ENCODE data around the gene LRIG3. TPM values are rescaled to one million over a fixed set of nuclear protein-coding genes. Genes with fewer than 3 reads are reported as not detected.
"Not testable (repeated sequence)": the region's sequence is repeated elsewhere in the genome, so short reads cannot be mapped to it uniquely, and the experiment has no call there.

The LRIG3 gene
- total RNA-seq, 2 experiments from 2014 or later, result 0.19 TPM; not detected in 1

DNA sequence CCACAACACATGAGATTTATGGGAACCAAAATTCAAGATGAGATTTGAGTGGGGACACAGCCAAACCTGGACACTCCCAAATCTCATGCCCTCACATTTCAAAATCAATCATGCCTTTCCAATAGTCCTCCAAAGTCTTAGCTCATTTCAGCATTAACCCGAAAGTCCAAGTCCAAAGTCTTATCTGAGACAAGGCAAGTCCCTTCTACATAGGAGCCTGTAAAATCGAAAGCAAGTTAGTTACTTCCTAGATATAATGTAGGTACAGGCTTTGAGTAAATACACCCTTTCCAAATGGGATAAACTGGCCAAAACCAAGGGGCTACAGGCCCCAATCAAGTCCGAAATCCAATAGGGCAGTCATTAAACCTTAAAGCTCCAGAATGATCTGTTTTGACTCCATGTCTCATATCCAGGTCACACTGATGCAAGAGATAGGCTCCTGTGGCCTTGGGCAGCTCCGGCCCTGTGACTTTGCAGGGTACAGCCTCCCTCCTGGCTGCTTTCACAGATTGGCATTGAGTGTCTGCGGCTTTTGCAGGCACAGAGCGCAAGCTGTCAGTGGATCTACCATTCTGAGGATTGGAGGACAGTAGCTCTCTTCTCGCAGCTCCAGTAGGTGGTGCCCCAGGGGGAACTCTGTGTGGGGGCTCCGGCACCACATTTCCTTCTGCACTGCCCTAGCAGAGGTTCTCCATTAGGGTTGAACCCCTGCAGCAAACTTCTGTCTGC lies 60.1 kb downstream of the LRIG3 start:
- Mint-ChIP-seq H3K27ac (no peak overlapping the region), H3K4me3 (no peak overlapping the region)
- intact Hi-C loops (cut with micrococcal nuclease), result no loop called here

DNA sequence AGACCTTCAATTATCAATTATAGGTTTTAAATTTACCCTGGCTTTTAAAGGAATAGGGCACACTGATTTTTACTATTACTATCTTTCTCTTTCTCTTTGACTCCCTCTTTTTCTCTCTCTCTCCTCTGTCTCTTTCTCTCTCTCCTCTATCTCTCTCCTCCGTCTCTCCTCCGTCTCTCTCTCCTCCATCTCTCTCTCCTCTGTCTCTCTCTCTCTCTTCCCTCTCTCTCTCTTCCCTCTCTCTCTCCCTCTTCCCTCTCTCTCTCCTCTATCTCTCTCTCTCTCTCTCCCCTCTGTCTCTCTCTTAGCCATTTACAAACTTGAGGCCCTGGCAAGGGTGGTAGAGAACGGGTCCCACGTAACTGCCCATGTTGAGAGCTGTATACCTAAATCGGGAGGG lies 62.3 kb downstream of the LRIG3 start:
- H3K27ac Mint-ChIP-seq, result no peak overlapping the region
- peaks cover 2% of the 10 kb centered on the region for H3K9me3 Mint-ChIP-seq
- no peaks in the 10 kb centered on the region for H3K4me1 Mint-ChIP-seq (ENCODE audit: low read depth)
- intact Hi-C loops (cut with micrococcal nuclease), result no loop called here
- ChIA-PET POLR2A (no interaction called here), CTCF (no interaction called here)
- H3K4me3 Mint-ChIP-seq, result no peak overlapping the region
- H3K36me3 Mint-ChIP-seq, result no peaks in the 10 kb centered on the region
- no peak for DNase-seq
- H3K27me3 Mint-ChIP-seq, result no peaks in the 10 kb centered on the region

More for the DNA sequence above, 60.1 kb downstream of the LRIG3 start:
- Mint-ChIP-seq H3K9me3 (no peaks in the 10 kb centered on the region), H3K36me3 (no peaks in the 10 kb centered on the region), H3K27me3 (no peaks in the 10 kb centered on the region), H3K4me1 (ENCODE audit: low read depth) (no peaks in the 10 kb centered on the region)
- DNase-seq, result no peak
- CTCF ChIA-PET, result no interaction called here
- POLR2A ChIA-PET, result no interaction called here

DNA sequence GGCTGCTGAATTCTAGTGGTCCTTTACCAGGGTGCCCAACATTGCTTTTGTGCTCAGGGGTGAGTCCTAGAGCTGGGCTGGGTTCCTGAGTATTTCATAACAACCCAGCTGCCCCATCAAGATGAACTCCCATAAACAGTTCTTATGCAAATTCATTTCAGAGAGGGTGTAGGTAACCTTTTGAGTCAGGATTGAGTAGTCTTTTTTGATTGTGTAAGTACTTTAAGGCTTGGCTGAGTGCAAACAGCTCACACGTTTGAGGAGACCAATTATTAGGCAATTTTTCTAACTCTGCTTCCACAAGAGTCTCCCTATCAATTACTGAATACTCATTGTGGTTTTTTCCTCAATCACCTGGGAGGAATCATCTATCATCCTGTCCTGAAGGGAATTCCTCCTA lies 63.1 kb downstream of the LRIG3 start:
- H3K9me3 Mint-ChIP-seq; DNase-seq; H3K27ac Mint-ChIP-seq; H3K4me3 Mint-ChIP-seq; POLR2A ChIA-PET; CTCF ChIA-PET; H3K36me3 Mint-ChIP-seq; H3K4me1 Mint-ChIP-seq (ENCODE audit: low read depth); H3K27me3 Mint-ChIP-seq; intact Hi-C loops (cut with micrococcal nuclease): not testable (repeated sequence)

DNA sequence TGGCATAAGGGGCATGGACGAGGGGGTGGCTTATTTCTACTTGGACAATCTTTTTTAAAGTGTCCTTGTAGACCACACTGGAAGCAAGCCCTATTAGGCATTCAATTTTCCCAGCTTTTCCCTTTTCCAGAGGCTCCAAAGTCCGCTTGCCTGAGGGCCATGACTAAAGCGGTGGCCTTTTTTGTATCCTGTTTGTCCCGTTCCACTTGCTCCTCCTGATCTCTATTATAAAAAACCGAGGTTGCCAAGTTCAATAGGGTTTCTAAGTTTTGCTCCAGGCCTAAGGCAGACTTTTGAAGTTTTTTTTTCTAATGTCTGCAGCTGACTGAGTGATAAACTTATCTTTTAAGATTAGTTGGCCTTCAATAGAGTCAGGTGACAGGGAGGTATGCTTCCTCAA lies 64.7 kb downstream of the LRIG3 start:
- H3K36me3 Mint-ChIP-seq; H3K9me3 Mint-ChIP-seq; DNase-seq; H3K27ac Mint-ChIP-seq; CTCF ChIA-PET; POLR2A ChIA-PET; H3K27me3 Mint-ChIP-seq; intact Hi-C loops (cut with micrococcal nuclease); H3K4me3 Mint-ChIP-seq; H3K4me1 Mint-ChIP-seq (ENCODE audit: low read depth): not testable (repeated sequence)

DNA sequence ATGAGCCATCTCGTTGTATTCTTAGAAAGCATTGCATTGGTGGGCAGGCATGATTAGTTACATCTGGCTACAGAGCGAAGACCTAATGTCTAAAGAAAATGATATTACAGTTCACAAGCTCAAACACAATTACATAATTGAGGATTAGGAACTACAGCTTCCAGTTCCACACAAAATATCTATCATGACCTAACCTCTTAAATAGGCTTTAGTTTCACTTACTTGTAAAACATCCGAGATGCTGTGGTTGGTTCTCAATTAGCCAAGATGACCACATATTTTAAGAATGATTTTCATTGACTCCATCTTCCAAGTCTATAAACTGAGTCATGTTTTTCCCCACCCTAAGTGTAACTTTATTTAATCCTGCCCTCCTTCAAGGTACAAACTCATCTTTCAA lies 69.5 kb downstream of the LRIG3 start:
- Mint-ChIP-seq H3K4me1 (ENCODE audit: low read depth) (no peaks in the 10 kb centered on the region), H3K36me3 (no peaks in the 10 kb centered on the region), H3K4me3 (no peak overlapping the region), H3K9me3 (peaks cover 2% of the 10 kb centered on the region), H3K27me3 (no peaks in the 10 kb centered on the region), H3K27ac (no peak overlapping the region)
- CTCF ChIA-PET, result no interaction called here
- intact Hi-C loops (cut with micrococcal nuclease), result no loop called here
- POLR2A ChIA-PET, result no interaction called here
- no peak for DNase-seq

DNA sequence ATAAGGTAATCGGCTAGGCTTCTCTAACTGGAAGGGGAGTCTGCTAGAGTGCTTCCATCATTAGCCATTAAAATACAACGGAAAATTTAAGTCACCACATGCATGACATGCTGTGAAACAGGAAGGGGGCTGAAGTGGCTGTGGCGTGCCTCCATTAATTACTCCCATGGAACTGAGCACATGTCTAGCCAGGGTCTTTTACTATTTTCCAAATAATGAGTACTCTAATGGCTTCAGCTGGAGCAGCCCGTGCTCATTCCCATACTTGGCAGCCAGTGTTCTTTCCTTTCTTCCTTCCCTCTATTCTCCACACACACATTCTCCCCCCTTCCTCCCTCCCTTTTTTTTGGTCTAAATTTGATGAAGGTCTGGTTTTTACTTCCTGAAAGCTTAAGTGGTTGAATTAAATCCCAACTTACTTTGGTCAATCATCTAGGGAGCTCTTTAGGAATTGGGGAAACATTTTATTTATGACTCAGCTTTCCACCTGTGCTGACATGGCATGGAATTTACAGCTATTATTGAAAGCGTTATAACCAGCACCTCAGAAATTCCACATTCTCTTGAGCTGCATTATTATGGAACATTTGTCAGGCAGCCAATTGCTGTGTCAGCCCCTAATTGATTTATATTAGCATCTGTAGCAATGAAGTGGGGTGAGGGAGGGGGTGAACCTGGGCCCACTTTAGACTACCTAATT lies 72.3 kb downstream of the LRIG3 start:
- ChIA-PET CTCF (no interaction called here), POLR2A (no interaction called here)
- H3K36me3 Mint-ChIP-seq, result no peaks in the 10 kb centered on the region
- no peaks in the 10 kb centered on the region for H3K4me1 Mint-ChIP-seq (ENCODE audit: low read depth)
- no peak for DNase-seq
- intact Hi-C loops (cut with micrococcal nuclease), result no loop called here
- no peak overlapping the region for H3K27ac Mint-ChIP-seq
- no peaks in the 10 kb centered on the region for H3K9me3 Mint-ChIP-seq
- H3K27me3 Mint-ChIP-seq, result no peaks in the 10 kb centered on the region
- no peak overlapping the region for H3K4me3 Mint-ChIP-seq

DNA sequence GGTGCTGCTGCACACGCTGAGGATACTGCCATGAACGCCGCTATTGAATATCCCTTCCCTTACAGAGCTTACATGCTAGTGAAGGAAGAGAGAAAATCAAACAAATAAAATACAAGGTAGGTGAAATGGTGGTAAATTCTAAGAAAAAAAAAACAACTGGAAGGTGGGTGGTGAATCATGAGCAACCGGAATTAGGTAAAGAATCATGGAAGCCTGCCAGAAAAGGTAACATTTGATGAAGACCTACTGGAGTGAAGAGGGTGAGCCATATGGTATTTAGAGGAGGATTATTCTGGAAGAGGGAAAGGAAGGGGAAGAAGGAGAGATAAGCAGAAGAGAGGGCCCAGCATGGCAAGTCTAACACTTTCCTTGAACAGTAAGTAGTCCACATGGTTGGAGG lies 76.1 kb downstream of the LRIG3 start:
- Mint-ChIP-seq H3K27ac (no peak overlapping the region), H3K4me1 (ENCODE audit: low read depth) (no peaks in the 10 kb centered on the region), H3K36me3 (no peaks in the 10 kb centered on the region), H3K27me3 (no peaks in the 10 kb centered on the region), H3K9me3 (peaks cover 4% of the 10 kb centered on the region), H3K4me3 (no peak overlapping the region)
- ChIA-PET CTCF (no interaction called here), POLR2A (no interaction called here)
- intact Hi-C loops (cut with micrococcal nuclease), result no loop called here
- DNase-seq, result no peak

DNA sequence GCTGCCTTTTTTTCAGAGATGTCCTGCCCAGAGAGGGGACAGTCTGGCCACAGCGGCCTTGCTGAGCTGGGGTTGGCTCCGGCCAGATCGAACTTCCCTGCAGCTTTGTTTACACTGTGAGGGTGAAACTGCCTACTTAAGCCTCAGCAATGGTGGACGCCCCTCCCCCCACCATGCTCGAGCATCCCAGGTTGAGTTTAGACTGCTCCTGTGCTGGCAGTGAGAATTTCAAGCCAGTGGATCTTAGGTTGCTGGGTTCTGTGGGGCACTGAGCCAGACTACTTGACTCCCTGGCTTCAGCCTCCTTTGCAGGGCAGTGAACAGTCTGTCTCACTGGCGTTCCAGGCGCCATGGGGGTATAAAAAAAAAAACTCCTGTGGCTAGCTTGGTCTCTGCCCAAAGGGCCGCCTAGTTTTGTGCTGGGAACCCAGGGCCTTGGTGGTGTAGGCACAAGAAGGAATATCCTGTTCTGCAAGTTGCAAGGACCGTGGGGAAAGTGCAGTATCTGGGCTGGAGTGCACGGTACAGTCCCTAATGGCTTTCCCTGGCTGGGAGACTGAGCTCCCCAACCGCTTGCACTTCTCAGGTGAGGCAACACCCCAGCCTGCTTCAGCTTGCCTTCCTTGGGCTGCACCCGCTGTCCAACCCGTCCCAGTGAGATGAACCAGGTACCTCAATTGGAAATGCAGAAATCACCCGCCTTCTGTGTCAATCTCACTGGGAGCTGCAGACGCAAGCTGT lies 79.1 kb downstream of the LRIG3 start:
- Mint-ChIP-seq H3K4me1 (ENCODE audit: low read depth) (no peaks in the 10 kb centered on the region), H3K9me3 (peaks cover 18% of the 10 kb centered on the region), H3K27ac (no peak overlapping the region), H3K36me3 (no peaks in the 10 kb centered on the region), H3K4me3 (no peak overlapping the region), H3K27me3 (no peaks in the 10 kb centered on the region)
- intact Hi-C loops (cut with micrococcal nuclease), result no loop called here
- CTCF ChIA-PET, result no interaction called here
- no peak for DNase-seq
- POLR2A ChIA-PET, result no interaction called here

DNA sequence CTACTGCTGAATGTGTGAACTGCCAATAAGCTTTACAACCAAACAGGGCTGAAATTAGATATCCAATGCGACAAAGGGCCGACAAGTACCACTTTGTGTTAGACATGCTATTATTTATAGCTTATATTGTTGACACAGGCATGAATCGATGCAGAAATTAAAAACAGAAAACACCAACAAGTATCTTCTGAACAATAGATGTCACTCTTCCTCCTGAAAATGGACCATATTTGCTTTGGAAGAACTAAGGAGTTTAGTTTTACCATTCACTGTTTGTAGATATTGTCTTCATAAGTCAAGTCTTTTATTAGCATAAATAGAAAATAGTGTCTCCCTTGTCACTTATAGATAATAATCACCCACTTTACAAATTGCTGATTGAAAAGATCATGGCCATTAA lies 86.5 kb downstream of the LRIG3 start:
- Mint-ChIP-seq H3K27me3 (no peaks in the 10 kb centered on the region), H3K4me1 (ENCODE audit: low read depth) (no peaks in the 10 kb centered on the region), H3K9me3 (peaks cover 19% of the 10 kb centered on the region), H3K4me3 (no peak overlapping the region), H3K27ac (no peak overlapping the region), H3K36me3 (no peaks in the 10 kb centered on the region)
- intact Hi-C loops (cut with micrococcal nuclease), result no loop called here
- ChIA-PET POLR2A (no interaction called here), CTCF (no interaction called here)
- DNase-seq, result no peak

DNA sequence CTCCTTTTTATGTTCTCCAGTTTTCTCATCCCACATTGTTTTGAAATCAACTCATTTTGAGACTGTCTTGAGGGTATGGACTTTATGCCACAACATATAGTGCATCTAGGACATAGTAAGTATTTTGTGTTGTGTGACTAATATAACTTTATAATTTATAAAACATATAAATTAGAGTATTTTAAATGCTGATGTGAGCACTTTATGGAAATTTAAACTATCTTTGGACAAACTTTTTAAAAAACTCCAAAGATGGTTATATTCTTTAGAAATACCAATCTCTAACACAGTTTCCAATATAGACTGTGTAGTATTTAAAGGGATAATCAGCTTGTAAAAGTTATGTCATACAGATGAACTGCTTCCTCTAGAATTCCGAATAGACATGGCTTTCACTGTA lies 87.4 kb downstream of the LRIG3 start:
- intact Hi-C loops (cut with micrococcal nuclease), result no loop called here
- ChIA-PET POLR2A (no interaction called here), CTCF (no interaction called here)
- no peaks in the 10 kb centered on the region for H3K27me3 Mint-ChIP-seq
- peaks cover 17% of the 10 kb centered on the region for H3K9me3 Mint-ChIP-seq
- DNase-seq, result no peak
- no peaks in the 10 kb centered on the region for H3K4me1 Mint-ChIP-seq (ENCODE audit: low read depth)
- no peak overlapping the region for H3K4me3 Mint-ChIP-seq
- H3K27ac Mint-ChIP-seq, result no peak overlapping the region
- H3K36me3 Mint-ChIP-seq, result no peaks in the 10 kb centered on the region
